ENCODE results near the gene PDE9A. TPM values are rescaled to one million over a fixed set of nuclear protein-coding genes. Genes with fewer than 3 reads are reported as not detected.
A peak's percentile ranks its signal among the peaks of the same experiment; 100 is the strongest.

Gene PDE9A
- total RNA-seq, 1 experiment from 2014 or later: 8.4 TPM

DNA sequence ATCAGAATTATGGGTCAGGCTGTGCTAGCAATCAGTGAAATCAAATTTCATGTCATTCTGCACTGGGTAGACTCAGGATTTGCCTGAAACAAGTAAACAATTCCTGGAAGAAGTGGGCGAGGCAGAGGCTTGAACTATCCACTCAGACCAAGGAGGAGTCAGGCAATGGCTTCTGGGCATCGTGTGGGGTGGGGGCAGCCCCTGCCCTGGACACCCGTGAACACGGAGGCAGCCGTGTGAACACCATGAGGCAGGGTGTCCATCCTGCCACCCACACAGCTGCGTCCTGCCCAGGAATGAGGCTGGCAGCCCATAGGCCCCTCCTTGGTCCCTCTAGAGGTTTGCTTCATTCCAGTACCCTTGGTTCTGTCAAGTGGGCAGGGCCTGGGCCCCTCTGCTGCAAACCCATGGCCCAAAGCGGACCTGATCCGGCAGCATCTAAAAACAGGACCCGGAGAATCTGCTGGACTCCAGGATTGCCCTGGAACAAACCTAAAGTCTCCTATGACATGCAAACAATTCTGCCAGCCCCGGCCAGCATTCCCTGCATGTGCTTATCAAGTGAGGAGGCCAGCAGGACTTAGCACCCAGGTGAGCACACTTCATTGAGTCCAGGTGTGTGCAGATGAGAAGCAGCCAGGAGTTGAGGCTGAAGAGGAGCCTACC is 69.5 kb downstream of the PDE9A start:
- Histone ChIP-seq H3K27me3 (ENCODE audit: insufficient read depth, low read depth) (no peaks in the 10 kb centered on the region), H3K36me3 (ENCODE audit: low read depth) (no peaks in the 10 kb centered on the region), H3K4me3 (no peak overlapping the region), H2AFZ (no peak overlapping the region), H3K9me2 (ENCODE audit: insufficient read depth) (no peaks in the 10 kb centered on the region), H3K4me2 (peak overlapping the region; percentile 63; the same call in 1 of the 2 replicates), H3F3A (ENCODE audit: insufficient read depth, low read depth) (peaks cover 23% of the 10 kb centered on the region), H3K79me2 (ENCODE audit: low read depth) (no peaks in the 10 kb centered on the region), H4K20me1 (ENCODE audit: insufficient read depth) (no peaks in the 10 kb centered on the region), H3K27ac (peak overlapping the region; percentile 84), H3K4me1 (replicated peaks; ENCODE audit: insufficient read depth) (peaks cover 31% of the 10 kb centered on the region), H3K9me3 (ENCODE audit: insufficient read depth, low read depth) (no peaks in the 10 kb centered on the region)
- CTCF ChIA-PET: no interaction called here
- TF ChIP-seq CTCF (conservative IDR thresholded peaks at IDR 0.05): no peak
- TF ChIP-seq EZH2 (IDR thresholded peaks at IDR 0.05; ENCODE audit: low read depth): no peak
- POLR2A ChIA-PET (ENCODE audit: unreplicated experiment): no interaction called here
- intact Hi-C loops (cut with micrococcal nuclease; ENCODE audit: unreplicated experiment): no loop called here
- DNase-seq: no peak
- no TSS peak for BruUV-seq (replicated peaks)

- Histone ChIP-seq H3K9me2 (ENCODE audit: insufficient read depth) (no peaks in the 10 kb centered on the region), H4K20me1 (ENCODE audit: insufficient read depth) (no peaks in the 10 kb centered on the region), H3K36me3 (ENCODE audit: low read depth) (no peaks in the 10 kb centered on the region), H3F3A (ENCODE audit: insufficient read depth, low read depth) (peaks cover 23% of the 10 kb centered on the region), H3K4me1 (replicated peaks; ENCODE audit: insufficient read depth) (peaks cover 31% of the 10 kb centered on the region), H3K27ac (peak overlapping the region; percentile 84), H2AFZ (no peak overlapping the region), H3K4me2 (peak overlapping the region; percentile 63), H3K4me3 (no peak overlapping the region), H3K27me3 (ENCODE audit: insufficient read depth, low read depth) (no peaks in the 10 kb centered on the region), H3K79me2 (ENCODE audit: low read depth) (no peaks in the 10 kb centered on the region), H3K9me3 (ENCODE audit: insufficient read depth, low read depth) (no peaks in the 10 kb centered on the region)
- TF ChIP-seq EZH2 (IDR thresholded peaks at IDR 0.05; ENCODE audit: low read depth): no peak
- no peak for TF ChIP-seq CTCF (conservative IDR thresholded peaks at IDR 0.05)
- DNase-seq: peak; percentile 81 to 95
- intact Hi-C loops (cut with micrococcal nuclease; ENCODE audit: unreplicated experiment): loop anchor here (1.0 kb wide), 1 partner anchor 72 kb away; no protein-coding TSS in a partner anchor
- ChIA-PET CTCF (no interaction called here), POLR2A (ENCODE audit: unreplicated experiment) (no interaction called here)
- no TSS peak for BruUV-seq (replicated peaks)
Observed at GRCh38 chr21:42724226-42724920, 71.0 kb downstream of the PDE9A start.

GRCh38 chr21:42725416-42725930 is 72.1 kb downstream of the PDE9A start:
- H3K4me2 ChIP-seq: 0 out of 2 replicates have a peak overlapping the region, but pooled peaks have one; percentile 63
- no TSS peak for BruUV-seq (replicated peaks)

More at GRCh38 chr21:42725416-42725930, 72.1 kb downstream of the PDE9A start:
- Histone ChIP-seq H3K36me3 (ENCODE audit: low read depth) (no peaks in the 10 kb centered on the region), H3K79me2 (ENCODE audit: low read depth) (no peaks in the 10 kb centered on the region), H3K27me3 (ENCODE audit: insufficient read depth, low read depth) (no peaks in the 10 kb centered on the region), H3K4me3 (no peak overlapping the region), H3K9me3 (ENCODE audit: insufficient read depth, low read depth) (no peaks in the 10 kb centered on the region), H3K9me2 (ENCODE audit: insufficient read depth) (no peaks in the 10 kb centered on the region), H3K27ac (peak overlapping the region; percentile 84), H2AFZ (no peak overlapping the region), H3F3A (ENCODE audit: insufficient read depth, low read depth) (peaks cover 23% of the 10 kb centered on the region), H3K4me1 (replicated peaks; ENCODE audit: insufficient read depth) (peaks cover 32% of the 10 kb centered on the region), H4K20me1 (ENCODE audit: insufficient read depth) (no peaks in the 10 kb centered on the region)
- no peak for TF ChIP-seq CTCF (conservative IDR thresholded peaks at IDR 0.05)
- no peak for TF ChIP-seq EZH2 (IDR thresholded peaks at IDR 0.05; ENCODE audit: low read depth)
- ChIA-PET POLR2A (ENCODE audit: unreplicated experiment) (no interaction called here), CTCF (no interaction called here)
- no peak for DNase-seq
- intact Hi-C loops (cut with micrococcal nuclease; ENCODE audit: unreplicated experiment): no loop called here
